Neuronal stem cell (in vitro differentiated cells): ENCODE measurements around the gene VGLL4.
"Not testable (repeated sequence)": the region's sequence is repeated elsewhere in the genome, so short reads cannot be mapped to it uniquely, and the experiment has no call there.

Experiments used
- DNase-seq: peaks from one replicate; pipeline ENCODE4 v3.0.0-alpha.2; 2013; ENCODE audit warnings: low spot score
- H2AFZ ChIP-seq: one replicate; pipeline ENCODE4 v1.6.1; 2013; ENCODE audit warnings: mild to moderate bottlenecking, low read length, inconsistent platforms
- H2AK5ac ChIP-seq: 2 replicates; pipeline ENCODE4 v1.6.1; 2013; ENCODE audit warnings: low read depth, mild to moderate bottlenecking, inconsistent platforms, low read length, moderate library complexity, mixed read lengths
- H2BK120ac ChIP-seq: 2 replicates; pipeline ENCODE4 v1.6.1; 2013; ENCODE audit warnings: low read depth, mild to moderate bottlenecking, inconsistent platforms, low read length, moderate library complexity, mixed read lengths
- H2BK12ac ChIP-seq: one replicate; pipeline ENCODE4 v1.6.1; 2013; ENCODE audit warnings: low read length, inconsistent platforms
- H2BK15ac ChIP-seq: 2 replicates; pipeline ENCODE4 v1.6.1; 2013; ENCODE audit warnings: mild to moderate bottlenecking, low read length, inconsistent platforms, mixed read lengths
- H2BK5ac ChIP-seq: one replicate; pipeline ENCODE4 v1.6.1; 2013; ENCODE audit warnings: inconsistent platforms, mild to moderate bottlenecking, low read length, moderate library complexity
- H3K14ac ChIP-seq: one replicate; pipeline ENCODE4 v1.6.1; 2013; ENCODE audit warnings: low read length, inconsistent platforms
- H3K18ac ChIP-seq: 2 replicates; pipeline ENCODE4 v1.6.1; 2013; ENCODE audit warnings: low read length, inconsistent platforms
- H3K23ac ChIP-seq: 2 replicates; pipeline ENCODE4 v1.6.1; 2013; ENCODE audit warnings: low read depth, mild to moderate bottlenecking, mixed read lengths, low read length, inconsistent platforms; ENCODE audit not compliant: poor library complexity
- H3K27ac ChIP-seq: replicated peaks from 3 replicates; pipeline ENCODE4 v1.5.1; 2013; ENCODE audit warnings: low read length, inconsistent platforms
- H3K27me3 ChIP-seq, 3 experiments: 2 replicates each; pipeline ENCODE4 v1.6.1; 2013; ENCODE audit warnings: low read length in 3 of 3, mild to moderate bottlenecking in 2 of 3, inconsistent platforms in 1 of 3, low read depth in 1 of 3, mixed read lengths in 1 of 3, moderate library complexity in 1 of 3; ENCODE audit not compliant: control insufficient read depth in 3 of 3, insufficient read depth in 3 of 3
- H3K36me3 ChIP-seq, 2 donors: replicated peaks in 1 of 2; 2 replicates each; pipeline ENCODE4 v1.6.1; 2013; ENCODE audit warnings: low read length in 2 of 2; ENCODE audit not compliant: control insufficient read depth in 2 of 2, insufficient read depth in 2 of 2
- H3K4ac ChIP-seq: 2 replicates; pipeline ENCODE4 v1.6.1; 2013; ENCODE audit warnings: inconsistent platforms, mild to moderate bottlenecking, low read length, moderate library complexity
- H3K4me1 ChIP-seq, 2 donors: 1 replicate in 1 of 2; 2 replicates in 1 of 2; pipeline ENCODE4 v1.6.1; 2013; ENCODE audit warnings: low read length in 2 of 2, low read depth in 1 of 2; ENCODE audit not compliant: control insufficient read depth in 2 of 2, insufficient read depth in 1 of 2
- H3K4me2 ChIP-seq: one replicate; pipeline ENCODE4 v1.6.1; 2013; ENCODE audit warnings: mild to moderate bottlenecking, low read length, inconsistent platforms; ENCODE audit not compliant: insufficient read depth, poor library complexity, severe bottlenecking
- H3K4me3 ChIP-seq, 2 donors: 2 replicates each; pipeline ENCODE4 v1.5.1; 2013; ENCODE audit warnings: low read length in 2 of 2, mild to moderate bottlenecking in 2 of 2, inconsistent platforms in 1 of 2, moderate library complexity in 1 of 2
- H3K79me1 ChIP-seq: one replicate; pipeline ENCODE4 v1.6.1; 2013; ENCODE audit warnings: low read depth, mild to moderate bottlenecking, inconsistent platforms, low read length, moderate library complexity
- H3K9ac ChIP-seq: one replicate; pipeline ENCODE4 v1.6.1; 2013; ENCODE audit warnings: mild to moderate bottlenecking, low read depth, low read length, inconsistent platforms; ENCODE audit not compliant: poor library complexity
- H3K9me3 ChIP-seq, 2 donors: replicated peaks in 1 of 2; 2 replicates each; pipeline versions ENCODE3 to v1.6.1; 2013; ENCODE audit warnings: low read length in 2 of 2, mild to moderate bottlenecking in 2 of 2, inconsistent platforms in 1 of 2, low read depth in 1 of 2, mixed read lengths in 1 of 2, moderate library complexity in 1 of 2; ENCODE audit not compliant: control insufficient read depth in 2 of 2, insufficient read depth in 1 of 2
- H4K8ac ChIP-seq: one replicate; pipeline ENCODE4 v1.6.1; 2013; ENCODE audit warnings: low read depth, mild to moderate bottlenecking, inconsistent platforms, low read length, moderate library complexity
- H4K91ac ChIP-seq: one replicate; pipeline ENCODE4 v1.6.1; 2013; ENCODE audit warnings: low read length, low read depth, mild to moderate bottlenecking, inconsistent platforms; ENCODE audit not compliant: poor library complexity
- WGBS, 2 donors: extraction: QIAGEN DNeasy Blood & Tissue Kit; methylation state at CpG; one replicate each; pipeline ENCODE4 v1.1.7; 2013; ENCODE audit warnings: missing lambda C conversion rate in 2 of 2, mixed read lengths in 1 of 2; ENCODE audit not compliant: insufficient read length in 2 of 2, insufficient replicate concordance in 1 of 2; ENCODE audit errors: extremely low coverage in 2 of 2; 5-methylcytosine and 5-hydroxymethylcytosine counted together

Gene VGLL4

GRCh38 chr3:11513125-11513816 lies 130.4 kb downstream of the VGLL4 start:
- not testable (repeated sequence) for H4K8ac ChIP-seq, H2AFZ ChIP-seq, H3K14ac ChIP-seq, H2BK15ac ChIP-seq, H3K79me1 ChIP-seq, H3K27ac ChIP-seq, H3K18ac ChIP-seq, H3K36me3 ChIP-seq, H2BK12ac ChIP-seq, H3K9ac ChIP-seq, H2AK5ac ChIP-seq, H3K9me3 ChIP-seq, H3K4me2 ChIP-seq, H4K91ac ChIP-seq, H3K4ac ChIP-seq, DNase-seq, H3K4me3 ChIP-seq, H2BK120ac ChIP-seq, H2BK5ac ChIP-seq, H3K23ac ChIP-seq, H3K27me3 ChIP-seq
- H3K4me1 ChIP-seq: peaks cover 12 to 21% of the 10 kb centered on the region in 2 donors
- no CpG with 5 or more reads among the region's 27 CpGs for WGBS, 2 donors

GRCh38 chr3:11511606-11512005 lies 132.1 kb downstream of the VGLL4 start:
- H3K9ac ChIP-seq, H3K23ac ChIP-seq, H3K36me3 ChIP-seq, H3K27ac ChIP-seq, H2BK120ac ChIP-seq, H2AK5ac ChIP-seq, H3K27me3 ChIP-seq, H4K91ac ChIP-seq, DNase-seq, H2BK15ac ChIP-seq, H2BK5ac ChIP-seq, H3K4me2 ChIP-seq, H3K4me3 ChIP-seq, H3K14ac ChIP-seq, H3K9me3 ChIP-seq, H3K79me1 ChIP-seq, H3K4ac ChIP-seq, H2AFZ ChIP-seq: not testable (repeated sequence)
- no CpG with 5 or more reads among the region's 20 CpGs for WGBS, 2 donors
- H4K8ac ChIP-seq: peak overlapping the region; percentile 32
- peak overlapping the region; percentile 89 for H2BK12ac ChIP-seq
- H3K18ac ChIP-seq: peak overlapping the region; percentile 78
- H3K4me1 ChIP-seq: peaks cover 12 to 21% of the 10 kb centered on the region in 2 donors

GRCh38 chr3:11510356-11510755 lies 133.4 kb downstream of the VGLL4 start:
- Histone ChIP-seq H3K4me1 (peaks cover 12 to 21% of the 10 kb centered on the region in 2 donors), H3K27ac (peak overlapping the region; percentile 61)
- no peak for DNase-seq

GRCh38 chr3:11510001-11510340 lies 133.7 kb downstream of the VGLL4 start:
- no CpG with 5 or more reads among the region's 5 CpGs for WGBS, 2 donors
- H3K4me3 ChIP-seq: peak overlapping the region in 1 of 2 donors; percentile 13
- H3K9ac ChIP-seq: no peak overlapping the region
- no peaks in the 10 kb centered on the region for H3K27me3 ChIP-seq
- no peak overlapping the region for H4K91ac ChIP-seq
- peak overlapping the region; percentile 61 for H3K27ac ChIP-seq
- no peak overlapping the region for H2BK120ac ChIP-seq
- H2AFZ ChIP-seq: peak overlapping the region; percentile 66
- DNase-seq: no peak
- no peak overlapping the region for H2BK5ac ChIP-seq
- no peak overlapping the region for H3K4me2 ChIP-seq
- no peak overlapping the region for H3K4ac ChIP-seq
- H3K36me3 ChIP-seq: no peaks in the 10 kb centered on the region
- peaks cover 12 to 21% of the 10 kb centered on the region in 2 donors for H3K4me1 ChIP-seq
- H3K18ac ChIP-seq: peak overlapping the region; percentile 23
- H3K23ac ChIP-seq: no peak overlapping the region
- H2BK12ac ChIP-seq: no peak overlapping the region
- no peaks in the 10 kb centered on the region for H3K9me3 ChIP-seq
- no peaks in the 10 kb centered on the region for H3K79me1 ChIP-seq
- H2AK5ac ChIP-seq: no peak overlapping the region
- no peak overlapping the region for H2BK15ac ChIP-seq
- H3K14ac ChIP-seq: no peak overlapping the region
- no peak overlapping the region for H4K8ac ChIP-seq

More at GRCh38 chr3:11510356-11510755, 133.4 kb downstream of the VGLL4 start:
- Histone ChIP-seq H3K14ac (peak overlapping the region; percentile 31), H3K36me3 (no peaks in the 10 kb centered on the region), H2AK5ac (no peak overlapping the region), H2AFZ (peak overlapping the region; percentile 66), H3K9ac (no peak overlapping the region), H3K4me2 (no peak overlapping the region), H3K4me3 (peak overlapping the region in 1 of 2 donors; percentile 13), H3K18ac (peak overlapping the region; percentile 78), H2BK12ac (no peak overlapping the region), H2BK15ac (no peak overlapping the region), H4K91ac (no peak overlapping the region), H2BK5ac (no peak overlapping the region), H3K9me3 (no peaks in the 10 kb centered on the region), H3K23ac (no peak overlapping the region), H4K8ac (no peak overlapping the region), H3K4ac (no peak overlapping the region), H3K27me3 (no peaks in the 10 kb centered on the region), H3K79me1 (no peaks in the 10 kb centered on the region), H2BK120ac (no peak overlapping the region)
- no CpG with 5 or more reads among the region's 5 CpGs for WGBS, 2 donors
